Astrocyte (in vitro differentiated cells and primary cell): ENCODE measurements around the gene PNKP.

Experiments
- EZH2 ChIP-seq: IDR thresholded peaks from 2 replicates; pipeline ENCODE4 v1.6.1; 2012; ENCODE audit warnings: mild to moderate bottlenecking, low read length, inconsistent platforms; ENCODE audit not compliant: insufficient read depth
- TF ChIP-seq, protein P1 (sequence below): IDR thresholded peaks from 2 replicates; pipeline ENCODE4 v1.5.1; 2011; ENCODE audit warnings: low read depth, mild to moderate bottlenecking, inconsistent platforms, low read length, moderate library complexity; ENCODE audit not compliant: insufficient read depth

DNA sequence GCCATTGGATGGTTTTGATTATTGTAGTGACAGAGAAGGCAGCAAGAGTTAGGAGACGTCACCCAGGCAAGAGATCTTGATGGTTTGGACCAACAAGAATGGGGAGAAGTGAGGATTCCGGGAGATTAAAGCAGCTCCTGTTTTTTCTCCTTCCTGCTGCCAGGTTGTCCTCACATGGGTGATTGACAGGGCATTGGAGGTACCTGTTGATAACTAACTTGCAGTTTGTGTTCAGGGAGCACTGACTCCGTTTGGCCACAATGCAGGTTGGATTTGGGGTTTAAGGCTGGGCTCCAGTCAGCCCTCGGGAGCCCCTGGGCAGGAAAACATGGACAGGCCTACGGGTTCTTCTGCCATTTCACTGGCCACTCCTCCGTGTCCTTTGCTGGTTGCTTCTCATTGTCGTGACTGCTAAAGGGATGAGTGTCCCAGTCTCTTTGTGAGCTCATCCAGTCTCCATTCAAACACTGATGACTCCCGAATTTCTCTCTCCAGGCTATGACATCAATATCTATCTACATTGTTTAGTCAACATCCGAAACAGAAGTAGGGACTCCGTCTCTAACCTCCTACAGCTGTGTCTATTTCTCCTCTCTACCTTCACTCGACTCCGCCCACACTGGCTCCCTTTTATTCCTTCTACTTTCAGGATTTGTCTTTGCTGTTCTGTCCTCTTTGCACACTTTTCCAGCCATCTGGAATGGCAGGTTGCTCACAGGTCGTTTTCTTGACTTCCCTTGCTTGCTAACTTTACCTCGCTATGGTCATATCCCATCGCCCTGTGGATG lies 17.7 kb downstream of the PNKP start:
- TF ChIP-seq, protein P1, sequence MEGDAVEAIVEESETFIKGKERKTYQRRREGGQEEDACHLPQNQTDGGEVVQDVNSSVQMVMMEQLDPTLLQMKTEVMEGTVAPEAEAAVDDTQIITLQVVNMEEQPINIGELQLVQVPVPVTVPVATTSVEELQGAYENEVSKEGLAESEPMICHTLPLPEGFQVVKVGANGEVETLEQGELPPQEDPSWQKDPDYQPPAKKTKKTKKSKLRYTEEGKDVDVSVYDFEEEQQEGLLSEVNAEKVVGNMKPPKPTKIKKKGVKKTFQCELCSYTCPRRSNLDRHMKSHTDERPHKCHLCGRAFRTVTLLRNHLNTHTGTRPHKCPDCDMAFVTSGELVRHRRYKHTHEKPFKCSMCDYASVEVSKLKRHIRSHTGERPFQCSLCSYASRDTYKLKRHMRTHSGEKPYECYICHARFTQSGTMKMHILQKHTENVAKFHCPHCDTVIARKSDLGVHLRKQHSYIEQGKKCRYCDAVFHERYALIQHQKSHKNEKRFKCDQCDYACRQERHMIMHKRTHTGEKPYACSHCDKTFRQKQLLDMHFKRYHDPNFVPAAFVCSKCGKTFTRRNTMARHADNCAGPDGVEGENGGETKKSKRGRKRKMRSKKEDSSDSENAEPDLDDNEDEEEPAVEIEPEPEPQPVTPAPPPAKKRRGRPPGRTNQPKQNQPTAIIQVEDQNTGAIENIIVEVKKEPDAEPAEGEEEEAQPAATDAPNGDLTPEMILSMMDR, result no peak
- no peak for TF ChIP-seq EZH2
